Measurements from ENCODE around the gene STON1. TPM values are rescaled to one million over a fixed set of nuclear protein-coding genes. Genes with fewer than 3 reads are reported as not detected.

STON1 gene
- 1 to 10 TPM; 1.2 to 3.8 TPM for total RNA-seq
- polyA plus RNA-seq, result 1 to 10 TPM in 1 of 2 donors, under 1 TPM in 1; 0.90 to 1.1 TPM

DNA sequence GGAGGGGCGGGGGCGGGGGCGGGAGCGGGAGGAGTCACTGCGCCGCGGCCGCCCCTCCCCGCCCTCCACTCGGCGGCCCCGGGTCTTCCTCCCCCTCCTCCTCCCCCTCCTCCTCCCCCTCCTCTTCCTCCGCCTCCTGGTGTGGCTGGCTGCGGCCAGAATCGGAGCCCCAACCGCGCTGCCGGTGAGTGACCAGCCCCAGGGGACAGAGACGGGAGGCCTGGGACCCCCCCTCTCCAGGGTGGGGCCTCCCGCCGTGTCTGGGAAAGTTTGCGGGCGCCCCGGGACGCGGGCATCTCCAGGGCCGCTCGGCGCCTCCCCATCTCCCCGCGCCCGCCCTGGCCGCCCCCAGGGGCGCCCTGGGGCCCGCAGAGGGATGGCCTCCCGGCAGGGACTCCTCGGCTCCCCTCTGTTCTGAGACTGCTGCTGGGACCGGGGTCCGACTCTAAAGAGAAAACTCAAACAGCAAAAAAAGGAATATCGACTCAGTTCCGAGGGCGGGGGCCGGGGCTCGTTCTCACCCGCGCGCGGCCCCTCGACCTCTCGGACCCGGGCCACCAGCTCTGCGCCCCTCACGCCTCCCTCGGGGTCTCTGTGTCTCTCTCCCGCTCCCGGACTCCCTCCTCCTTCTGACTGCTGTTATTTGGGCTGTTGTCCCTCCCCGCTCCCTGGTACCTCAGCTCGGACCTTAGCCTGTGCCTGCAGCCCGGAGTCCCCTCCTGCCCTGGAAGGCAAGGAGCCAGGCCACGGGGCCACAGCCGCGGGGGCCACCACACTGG, at the start of gene STON1:
Gene STON1, plus strand, starts transcription at position 122 of the 779 bp plus-strand sequence. CDS start 50,480 bp downstream, outside the sequence.
- no peaks in the 10 kb centered on the region for H3K9me3 ChIP-seq (ENCODE audit: control insufficient read depth in 4 of 4, low read length in 3 of 4)
- H3K27ac ChIP-seq (ENCODE audit: low read depth in 1 of 2, low read length in 2 of 2), result peak within 1 kb of the TSS; percentile 5 to 48
- no peaks in the 10 kb centered on the region for H3K27me3 ChIP-seq (ENCODE audit: control insufficient read depth in 4 of 4, insufficient read depth in 4 of 4, low read length in 3 of 4)
- peak within 1 kb of the TSS in 2 of 3 donors; percentile 34 to 76 for H3K4me3 ChIP-seq (ENCODE audit: low read depth in 1 of 3, low read length in 3 of 3)
- no peaks in the 10 kb centered on the region for H3K36me3 ChIP-seq (ENCODE audit: control insufficient read depth in 4 of 4, insufficient read depth in 3 of 4, low read depth in 1 of 4, low read length in 3 of 4)
- H3K4me1 ChIP-seq (ENCODE audit: control insufficient read depth in 4 of 4, insufficient read depth in 4 of 4, low read length in 3 of 4), result peaks cover 0 to 7% (median 2%) of the 10 kb centered on the region in 4 donors
- peak; percentile 40 for DNase-seq (ENCODE audit: low spot score)
- 2% methylated on average over 62 of the region's 62 CpGs for WGBS
- H3K9ac ChIP-seq (ENCODE audit: low read depth in 1 of 2, low read length in 2 of 2), result no peak within 1 kb of the TSS
- TF ChIP-seq FOXA2 (IDR thresholded peaks at IDR 0.05), result no peak
- no peak for TF ChIP-seq MAX (IDR thresholded peaks at IDR 0.05)
- no peak for TF ChIP-seq CTCF (IDR thresholded peaks at IDR 0.05; ENCODE audit: low read depth, low read length, missing input control)
- TF ChIP-seq, protein P1, sequence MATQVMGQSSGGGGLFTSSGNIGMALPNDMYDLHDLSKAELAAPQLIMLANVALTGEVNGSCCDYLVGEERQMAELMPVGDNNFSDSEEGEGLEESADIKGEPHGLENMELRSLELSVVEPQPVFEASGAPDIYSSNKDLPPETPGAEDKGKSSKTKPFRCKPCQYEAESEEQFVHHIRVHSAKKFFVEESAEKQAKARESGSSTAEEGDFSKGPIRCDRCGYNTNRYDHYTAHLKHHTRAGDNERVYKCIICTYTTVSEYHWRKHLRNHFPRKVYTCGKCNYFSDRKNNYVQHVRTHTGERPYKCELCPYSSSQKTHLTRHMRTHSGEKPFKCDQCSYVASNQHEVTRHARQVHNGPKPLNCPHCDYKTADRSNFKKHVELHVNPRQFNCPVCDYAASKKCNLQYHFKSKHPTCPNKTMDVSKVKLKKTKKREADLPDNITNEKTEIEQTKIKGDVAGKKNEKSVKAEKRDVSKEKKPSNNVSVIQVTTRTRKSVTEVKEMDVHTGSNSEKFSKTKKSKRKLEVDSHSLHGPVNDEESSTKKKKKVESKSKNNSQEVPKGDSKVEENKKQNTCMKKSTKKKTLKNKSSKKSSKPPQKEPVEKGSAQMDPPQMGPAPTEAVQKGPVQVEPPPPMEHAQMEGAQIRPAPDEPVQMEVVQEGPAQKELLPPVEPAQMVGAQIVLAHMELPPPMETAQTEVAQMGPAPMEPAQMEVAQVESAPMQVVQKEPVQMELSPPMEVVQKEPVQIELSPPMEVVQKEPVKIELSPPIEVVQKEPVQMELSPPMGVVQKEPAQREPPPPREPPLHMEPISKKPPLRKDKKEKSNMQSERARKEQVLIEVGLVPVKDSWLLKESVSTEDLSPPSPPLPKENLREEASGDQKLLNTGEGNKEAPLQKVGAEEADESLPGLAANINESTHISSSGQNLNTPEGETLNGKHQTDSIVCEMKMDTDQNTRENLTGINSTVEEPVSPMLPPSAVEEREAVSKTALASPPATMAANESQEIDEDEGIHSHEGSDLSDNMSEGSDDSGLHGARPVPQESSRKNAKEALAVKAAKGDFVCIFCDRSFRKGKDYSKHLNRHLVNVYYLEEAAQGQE (IDR thresholded peaks at IDR 0.05), result no peak
- TF ChIP-seq GABPA (IDR thresholded peaks at IDR 0.05 in 1 of 2, conservative IDR thresholded peaks at IDR 0.05 in 1 of 2), result no peak
- no peak for TF ChIP-seq HNF4G (IDR thresholded peaks at IDR 0.05)
- no peak for TF ChIP-seq RAD21 (IDR thresholded peaks at IDR 0.05)
- TF ChIP-seq RXRA (IDR thresholded peaks at IDR 0.05), result no peak
- no peak for TF ChIP-seq TAF1 (conservative IDR thresholded peaks at IDR 0.05)

DNA sequence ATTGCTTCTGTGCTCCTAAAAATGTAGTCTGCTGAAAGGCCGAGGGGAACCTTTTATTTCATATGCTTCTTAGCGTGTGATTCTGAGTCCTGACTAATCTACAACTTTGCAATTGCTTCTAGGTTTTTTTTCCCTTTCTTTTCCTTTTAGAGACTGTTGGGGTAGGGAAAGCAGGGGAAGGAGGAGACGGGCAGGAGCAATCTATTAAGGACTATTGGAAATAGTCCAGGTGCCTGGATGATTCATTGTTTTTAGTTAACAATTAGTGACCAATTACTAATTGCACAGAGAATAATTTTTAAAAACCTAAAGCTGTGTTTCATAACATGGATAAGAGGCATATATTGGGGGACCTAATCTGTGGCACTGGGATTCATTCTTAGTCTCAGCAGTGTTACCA, 49.4 kb upstream of the STON1 start:
- no peak for DNase-seq (ENCODE audit: low spot score)
- Histone ChIP-seq H3K4me1 (ENCODE audit: control insufficient read depth in 4 of 4, insufficient read depth in 4 of 4, low read length in 3 of 4) (peaks cover 6 to 14% (median 9%) of the 10 kb centered on the region in 4 donors), H3K9ac (ENCODE audit: low read depth in 1 of 2, low read length in 2 of 2) (no peak overlapping the region), H3K36me3 (ENCODE audit: control insufficient read depth in 4 of 4, insufficient read depth in 3 of 4, low read depth in 1 of 4, low read length in 3 of 4) (peaks cover 0 to 4% (median 2%) of the 10 kb centered on the region in 4 donors), H3K27ac (ENCODE audit: low read depth in 1 of 2, low read length in 2 of 2) (peak overlapping the region in 1 of 2 donors; percentile 60), H3K9me3 (ENCODE audit: control insufficient read depth in 4 of 4, low read length in 3 of 4) (no peaks in the 10 kb centered on the region), H3K4me3 (ENCODE audit: low read depth in 1 of 3, low read length in 3 of 3) (no peak overlapping the region), H3K27me3 (ENCODE audit: control insufficient read depth in 4 of 4, insufficient read depth in 4 of 4, low read length in 3 of 4) (no peaks in the 10 kb centered on the region)
- 61% methylated on average over 3 of the region's 3 CpGs for WGBS
- TF ChIP-seq MAX (IDR thresholded peaks at IDR 0.05) (no peak), FOXA1 (IDR thresholded peaks at IDR 0.05) (no peak), YY1 (IDR thresholded peaks at IDR 0.05) (no peak), NR2F2 (IDR thresholded peaks at IDR 0.05) (no peak), HNF4G (IDR thresholded peaks at IDR 0.05) (no peak), ATF3 (IDR thresholded peaks at IDR 0.05) (no peak), RXRA (IDR thresholded peaks at IDR 0.05) (no peak), FOXA2 (IDR thresholded peaks at IDR 0.05) (no peak), JUND (IDR thresholded peaks at IDR 0.05) (no peak), RAD21 (IDR thresholded peaks at IDR 0.05) (no peak), SP1 (IDR thresholded peaks at IDR 0.05) (no peak), GABPA (IDR thresholded peaks at IDR 0.05 in 1 of 2, conservative IDR thresholded peaks at IDR 0.05 in 1 of 2) (no peak), EGR1 (IDR thresholded peaks at IDR 0.05; ENCODE audit: low read depth in 2 of 2) (no peak), CTCF (IDR thresholded peaks at IDR 0.05; ENCODE audit: low read depth, low read length, missing input control) (no peak), HNF4A (conservative IDR thresholded peaks at IDR 0.05) (no peak), TAF1 (conservative IDR thresholded peaks at IDR 0.05) (no peak)
- TF ChIP-seq, protein P1 (IDR thresholded peaks at IDR 0.05), result no peak
